Keratinocyte (primary cell): ENCODE data around the gene LZTS2.

Source experiments
- EZH2 ChIP-seq: IDR thresholded peaks from one replicate; pipeline ENCODE4 v1.6.1; 2012; ENCODE audit warnings: inconsistent platforms, mild to moderate bottlenecking, low read length, moderate library complexity
- TF ChIP-seq, protein P1 (sequence below), 3 experiments: IDR thresholded peaks in 1 of 3; conservative IDR thresholded peaks in 1 of 3; optimal IDR thresholded peaks in 1 of 3; 2 replicates in 2 of 3; 3 replicates in 1 of 3; pipeline versions ENCODE3 to v1.5.1; 2011; ENCODE audit warnings: low read length in 3 of 3, mild to moderate bottlenecking in 3 of 3, moderate library complexity in 2 of 3, control low read depth in 1 of 3, inconsistent platforms in 1 of 3; ENCODE audit not compliant: insufficient read depth in 2 of 3; ENCODE audit errors: extremely low read depth in 1 of 3

DNA sequence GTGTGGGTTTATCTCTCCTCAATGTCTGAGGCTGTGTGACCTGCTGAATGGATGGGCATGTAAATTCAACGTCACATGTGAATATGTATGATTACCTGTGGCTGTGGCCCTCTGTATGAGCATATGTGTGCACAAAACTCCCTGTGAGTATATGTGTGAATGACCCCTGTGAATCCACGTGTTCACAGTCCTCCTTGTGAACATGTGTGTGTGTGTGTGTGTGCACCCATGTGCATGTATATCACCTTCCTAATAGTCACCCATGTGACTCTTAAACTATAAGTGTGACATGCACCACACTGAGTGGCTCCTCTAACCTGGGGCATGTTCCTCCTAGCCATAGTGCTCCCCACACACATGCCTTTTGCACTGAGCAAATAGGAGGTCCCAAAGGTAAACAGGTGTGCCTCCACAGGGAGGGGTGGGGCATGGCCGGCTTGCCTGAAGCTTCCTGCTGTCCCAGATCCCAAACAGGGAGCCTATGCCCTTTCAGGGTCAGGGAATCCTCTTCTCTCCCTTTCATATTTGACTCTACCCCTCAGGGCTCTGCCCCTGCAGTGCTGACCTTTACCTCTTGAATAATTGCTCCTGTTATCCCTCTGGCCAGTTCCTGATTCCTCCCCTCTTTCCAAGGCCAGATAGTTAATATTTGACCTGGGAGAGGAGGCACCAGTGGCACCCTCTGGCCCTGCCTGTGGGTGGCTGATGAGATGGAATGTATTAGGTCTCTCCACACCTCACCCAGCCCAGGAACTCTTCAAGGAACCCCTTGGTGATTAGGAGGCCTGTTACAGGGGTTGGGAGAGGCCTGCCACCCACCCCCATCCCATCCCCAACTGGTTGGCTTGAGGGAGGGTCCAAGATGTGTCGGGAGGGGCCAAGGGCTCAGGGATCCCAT, 28.4 kb upstream of the LZTS2 start:
- TF ChIP-seq, protein P1, sequence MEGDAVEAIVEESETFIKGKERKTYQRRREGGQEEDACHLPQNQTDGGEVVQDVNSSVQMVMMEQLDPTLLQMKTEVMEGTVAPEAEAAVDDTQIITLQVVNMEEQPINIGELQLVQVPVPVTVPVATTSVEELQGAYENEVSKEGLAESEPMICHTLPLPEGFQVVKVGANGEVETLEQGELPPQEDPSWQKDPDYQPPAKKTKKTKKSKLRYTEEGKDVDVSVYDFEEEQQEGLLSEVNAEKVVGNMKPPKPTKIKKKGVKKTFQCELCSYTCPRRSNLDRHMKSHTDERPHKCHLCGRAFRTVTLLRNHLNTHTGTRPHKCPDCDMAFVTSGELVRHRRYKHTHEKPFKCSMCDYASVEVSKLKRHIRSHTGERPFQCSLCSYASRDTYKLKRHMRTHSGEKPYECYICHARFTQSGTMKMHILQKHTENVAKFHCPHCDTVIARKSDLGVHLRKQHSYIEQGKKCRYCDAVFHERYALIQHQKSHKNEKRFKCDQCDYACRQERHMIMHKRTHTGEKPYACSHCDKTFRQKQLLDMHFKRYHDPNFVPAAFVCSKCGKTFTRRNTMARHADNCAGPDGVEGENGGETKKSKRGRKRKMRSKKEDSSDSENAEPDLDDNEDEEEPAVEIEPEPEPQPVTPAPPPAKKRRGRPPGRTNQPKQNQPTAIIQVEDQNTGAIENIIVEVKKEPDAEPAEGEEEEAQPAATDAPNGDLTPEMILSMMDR (optimal IDR thresholded peaks at IDR 0.05 in 1 of 3, IDR thresholded peaks at IDR 0.05 in 1 of 3, conservative IDR thresholded peaks at IDR 0.05 in 1 of 3; ENCODE audit: extremely low read depth in 1 of 3, insufficient read depth in 2 of 3, low read length in 3 of 3), result no peak
- no peak for TF ChIP-seq EZH2
